GM18861 (cell line): ENCODE measurements around the gene CTDP1.

Experiments used
- ATAC-seq: cut with Tn5 transposase; IDR thresholded peaks from one replicate; pipeline ENCODE4 v1.9.1; 2021; ENCODE audit not compliant: unreplicated experiment

CTDP1 gene, protein sequence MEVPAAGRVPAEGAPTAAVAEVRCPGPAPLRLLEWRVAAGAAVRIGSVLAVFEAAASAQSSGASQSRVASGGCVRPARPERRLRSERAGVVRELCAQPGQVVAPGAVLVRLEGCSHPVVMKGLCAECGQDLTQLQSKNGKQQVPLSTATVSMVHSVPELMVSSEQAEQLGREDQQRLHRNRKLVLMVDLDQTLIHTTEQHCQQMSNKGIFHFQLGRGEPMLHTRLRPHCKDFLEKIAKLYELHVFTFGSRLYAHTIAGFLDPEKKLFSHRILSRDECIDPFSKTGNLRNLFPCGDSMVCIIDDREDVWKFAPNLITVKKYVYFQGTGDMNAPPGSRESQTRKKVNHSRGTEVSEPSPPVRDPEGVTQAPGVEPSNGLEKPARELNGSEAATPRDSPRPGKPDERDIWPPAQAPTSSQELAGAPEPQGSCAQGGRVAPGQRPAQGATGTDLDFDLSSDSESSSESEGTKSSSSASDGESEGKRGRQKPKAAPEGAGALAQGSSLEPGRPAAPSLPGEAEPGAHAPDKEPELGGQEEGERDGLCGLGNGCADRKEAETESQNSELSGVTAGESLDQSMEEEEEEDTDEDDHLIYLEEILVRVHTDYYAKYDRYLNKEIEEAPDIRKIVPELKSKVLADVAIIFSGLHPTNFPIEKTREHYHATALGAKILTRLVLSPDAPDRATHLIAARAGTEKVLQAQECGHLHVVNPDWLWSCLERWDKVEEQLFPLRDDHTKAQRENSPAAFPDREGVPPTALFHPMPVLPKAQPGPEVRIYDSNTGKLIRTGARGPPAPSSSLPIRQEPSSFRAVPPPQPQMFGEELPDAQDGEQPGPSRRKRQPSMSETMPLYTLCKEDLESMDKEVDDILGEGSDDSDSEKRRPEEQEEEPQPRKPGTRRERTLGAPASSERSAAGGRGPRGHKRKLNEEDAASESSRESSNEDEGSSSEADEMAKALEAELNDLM

DNA sequence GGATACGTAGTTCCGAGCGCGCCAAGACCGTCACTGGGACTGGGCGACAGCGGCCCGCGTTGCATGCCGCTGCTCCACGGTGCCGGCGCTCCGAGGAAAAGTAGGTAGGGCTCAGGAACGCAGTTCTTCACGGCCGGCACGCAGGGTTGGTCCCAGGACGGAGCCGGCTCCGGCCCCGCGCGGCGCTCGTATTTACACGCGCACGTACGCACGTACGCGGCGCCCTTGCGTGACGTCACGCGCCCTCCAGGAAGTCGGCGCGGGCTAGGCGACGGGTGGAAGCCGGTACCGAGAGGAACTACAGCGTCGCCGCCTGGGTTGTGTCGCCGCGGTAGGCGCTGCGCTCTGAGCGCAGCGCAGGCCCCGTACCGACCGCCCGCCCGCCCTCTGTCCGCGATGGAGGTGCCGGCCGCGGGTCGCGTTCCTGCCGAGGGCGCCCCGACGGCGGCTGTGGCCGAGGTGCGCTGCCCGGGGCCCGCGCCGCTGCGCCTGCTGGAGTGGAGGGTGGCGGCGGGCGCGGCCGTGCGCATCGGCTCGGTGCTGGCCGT is at the start of gene CTDP1:
Gene CTDP1, plus strand, starts transcription at position 252 of the 548 bp plus-strand sequence. Its CDS starts 145 bp downstream, at position 397.
- peak; percentile 48 for ATAC-seq

DNA sequence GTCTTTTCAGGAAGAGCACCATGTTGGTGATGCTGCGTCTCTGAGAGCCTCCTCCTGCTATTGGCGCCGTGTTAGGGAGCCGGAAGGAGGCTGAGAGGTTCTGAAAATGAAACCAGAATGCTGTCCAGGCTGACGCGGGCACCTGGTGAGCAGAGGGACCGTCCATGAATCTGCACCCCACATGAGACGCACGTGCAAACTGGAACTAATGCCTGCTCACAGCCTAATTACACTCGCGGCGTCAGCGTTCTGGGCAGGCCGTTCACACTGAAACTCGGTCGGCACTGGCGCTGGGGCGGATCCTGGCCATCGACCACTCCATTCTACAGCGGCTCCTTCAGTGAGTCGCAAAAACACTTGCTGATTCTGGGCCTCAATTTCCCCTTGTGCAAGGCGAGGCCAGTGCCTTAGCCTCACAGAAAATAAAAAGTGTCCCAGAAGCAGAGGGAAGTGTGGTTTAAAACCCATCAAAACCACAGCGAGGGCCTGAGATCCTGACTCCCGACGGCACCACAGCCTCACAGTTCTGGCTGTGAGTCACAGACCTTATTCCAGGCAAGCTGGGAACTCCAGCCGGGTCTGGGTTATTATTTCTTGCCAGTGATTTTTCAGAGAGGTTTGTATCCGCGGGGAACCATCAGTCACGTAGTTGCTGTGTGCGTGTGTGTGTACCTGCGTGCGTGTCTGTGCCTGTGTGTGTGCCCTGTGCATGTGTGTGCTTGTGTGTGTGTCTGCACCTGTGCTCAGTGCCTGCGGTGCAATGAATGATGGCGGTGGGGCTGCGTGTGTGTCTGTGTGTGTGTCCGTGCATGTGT is 49.1 kb upstream of the CTDP1 start:
- ATAC-seq, result no peak

DNA sequence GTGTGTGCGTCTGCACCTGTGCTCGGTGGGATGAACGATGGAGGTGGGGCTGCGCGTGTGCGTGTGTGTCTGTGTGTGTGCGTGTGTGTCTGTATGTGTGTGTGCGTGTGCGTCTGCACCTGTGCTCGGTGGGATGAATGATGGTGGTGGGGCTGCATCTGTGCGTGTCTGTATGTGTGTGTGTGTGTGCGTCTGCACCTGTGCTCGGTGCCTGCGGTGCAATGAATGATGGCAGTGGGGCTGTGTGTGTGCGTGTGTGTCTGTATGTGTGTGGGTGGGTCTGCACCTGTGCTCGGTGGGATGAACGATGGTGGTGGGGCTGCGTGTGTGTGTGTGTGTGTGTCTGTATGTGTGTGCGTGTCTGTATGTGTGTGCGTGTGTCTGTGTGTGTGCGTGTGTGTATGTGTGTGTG is 48.5 kb upstream of the CTDP1 start:
- no peak for ATAC-seq

DNA sequence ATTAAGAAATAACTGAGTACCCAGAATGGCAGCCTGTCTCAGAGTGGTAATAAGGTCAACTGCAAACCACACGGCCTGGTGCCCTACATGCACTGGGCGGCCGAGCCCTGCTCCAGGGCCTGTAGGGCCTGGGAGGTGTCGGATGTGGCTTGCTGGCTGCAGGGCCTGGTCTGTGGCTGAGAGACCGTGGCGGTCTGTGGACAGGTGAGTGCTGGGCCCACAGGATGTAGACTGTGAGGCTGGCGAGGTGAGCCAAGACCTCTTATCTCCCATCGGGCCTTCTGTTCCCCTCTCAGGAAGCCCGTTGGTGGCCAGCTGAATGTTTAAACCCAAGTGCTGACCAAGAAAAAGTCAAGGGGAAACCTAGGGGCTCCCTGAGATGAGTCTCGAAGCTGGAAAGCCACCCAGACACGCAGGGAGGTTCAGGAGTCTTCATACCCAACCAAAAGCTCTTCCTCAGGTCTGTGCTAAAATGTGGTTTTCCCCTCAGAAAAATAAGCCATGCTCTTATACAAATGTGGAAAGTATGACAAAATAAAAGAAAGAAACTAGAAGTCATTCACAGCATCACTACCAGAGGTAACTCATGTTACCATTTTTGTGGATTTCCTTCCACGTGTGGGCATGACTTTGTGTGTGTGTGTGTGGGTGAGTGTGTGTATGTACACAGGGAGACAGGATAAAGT is 47.7 kb upstream of the CTDP1 start:
- ATAC-seq, result no peak

DNA sequence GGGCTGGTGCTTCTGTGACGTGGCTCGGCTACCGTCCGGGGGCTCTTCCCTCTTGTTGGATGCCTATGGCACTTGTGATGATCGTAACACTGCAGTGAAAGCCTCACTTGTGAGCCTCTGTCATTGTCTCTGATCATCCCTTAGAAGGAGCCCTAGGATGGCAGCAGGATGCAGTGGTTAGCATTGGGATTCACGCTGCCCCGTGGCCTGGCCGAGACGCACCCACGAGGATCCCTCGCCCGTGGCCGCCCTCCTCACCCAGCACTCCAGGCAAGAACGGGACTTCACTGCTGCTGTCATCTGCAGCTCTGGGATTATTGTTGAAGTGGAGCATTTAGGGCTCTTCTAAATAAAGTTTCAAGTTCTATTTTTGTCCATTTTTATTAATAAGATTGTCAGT is 46.8 kb upstream of the CTDP1 start:
- ATAC-seq, result no peak

DNA sequence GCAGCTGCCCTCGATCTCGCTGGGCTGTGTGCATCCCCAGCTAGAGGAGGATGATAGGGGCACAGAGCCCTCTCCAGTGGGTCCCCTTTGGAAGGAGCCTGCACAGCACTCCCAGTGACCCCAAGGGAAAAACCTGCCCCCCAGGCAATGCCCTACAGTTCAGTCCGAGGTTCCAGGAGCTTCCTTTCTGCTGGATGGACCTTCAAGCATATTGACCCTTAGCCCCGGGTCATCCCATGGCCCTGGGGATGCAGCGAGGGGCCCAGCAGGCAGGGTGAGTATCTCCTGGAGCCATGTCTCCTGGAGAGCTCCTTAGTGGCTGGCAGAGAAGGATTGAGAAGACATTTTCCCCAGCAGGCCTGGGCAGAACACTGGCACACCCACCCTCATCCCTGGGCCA is 45.4 kb upstream of the CTDP1 start:
- ATAC-seq, result no peak

DNA sequence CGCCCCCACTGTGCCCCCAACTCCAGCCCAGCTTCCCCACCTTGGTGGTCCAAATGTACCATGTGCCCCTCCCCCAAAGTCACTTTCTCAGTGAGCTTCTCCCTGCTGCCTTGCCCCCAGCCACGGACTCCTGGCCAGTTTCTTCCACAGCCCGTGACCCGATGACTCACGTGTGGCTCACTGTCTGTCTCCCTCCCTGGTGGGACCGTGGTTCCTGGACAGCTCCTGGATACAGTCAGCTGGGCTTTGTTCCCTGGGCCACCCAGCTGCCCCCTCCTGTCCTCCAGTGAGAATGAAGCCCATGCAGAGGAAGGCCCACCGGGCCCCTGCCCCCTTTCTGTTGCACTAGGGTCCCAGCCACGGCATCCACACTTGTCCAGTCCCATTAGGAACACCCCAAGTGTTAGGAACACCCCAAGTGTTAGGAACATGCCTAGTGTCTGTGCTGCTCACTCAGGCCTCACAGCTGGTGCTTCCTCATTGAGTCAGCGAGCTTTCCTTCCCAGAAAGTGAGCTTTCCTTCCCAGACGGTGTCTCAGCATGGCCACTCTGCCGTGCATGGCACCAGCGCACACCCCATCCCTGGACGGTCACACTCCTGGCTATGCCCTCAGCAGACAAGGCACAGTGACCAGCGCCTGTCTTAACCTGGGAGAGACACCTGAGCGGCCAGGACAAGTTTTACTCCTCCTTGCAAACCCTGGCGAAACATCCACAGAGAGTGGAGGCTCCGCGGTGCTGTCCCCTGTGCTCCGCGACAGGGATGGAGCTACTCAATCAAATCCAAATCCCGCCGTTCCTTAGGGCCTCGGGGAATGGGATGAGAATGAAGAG is 44.8 kb upstream of the CTDP1 start:
- ATAC-seq, result no peak

DNA sequence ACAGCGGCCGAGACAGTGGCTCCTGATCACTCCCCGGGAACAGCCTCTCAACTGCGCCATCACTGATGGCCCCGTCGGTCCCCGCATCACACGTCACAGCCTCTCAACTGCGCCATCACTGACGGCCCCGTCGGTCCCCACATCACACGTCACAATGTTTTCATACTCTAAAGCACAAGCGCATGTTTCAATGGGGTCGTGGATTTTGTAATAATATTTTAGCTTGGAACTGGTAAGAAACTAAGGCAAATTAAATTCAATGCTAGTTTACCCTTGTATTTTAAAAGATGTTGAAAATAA is 44.2 kb upstream of the CTDP1 start:
- ATAC-seq, result no peak

DNA sequence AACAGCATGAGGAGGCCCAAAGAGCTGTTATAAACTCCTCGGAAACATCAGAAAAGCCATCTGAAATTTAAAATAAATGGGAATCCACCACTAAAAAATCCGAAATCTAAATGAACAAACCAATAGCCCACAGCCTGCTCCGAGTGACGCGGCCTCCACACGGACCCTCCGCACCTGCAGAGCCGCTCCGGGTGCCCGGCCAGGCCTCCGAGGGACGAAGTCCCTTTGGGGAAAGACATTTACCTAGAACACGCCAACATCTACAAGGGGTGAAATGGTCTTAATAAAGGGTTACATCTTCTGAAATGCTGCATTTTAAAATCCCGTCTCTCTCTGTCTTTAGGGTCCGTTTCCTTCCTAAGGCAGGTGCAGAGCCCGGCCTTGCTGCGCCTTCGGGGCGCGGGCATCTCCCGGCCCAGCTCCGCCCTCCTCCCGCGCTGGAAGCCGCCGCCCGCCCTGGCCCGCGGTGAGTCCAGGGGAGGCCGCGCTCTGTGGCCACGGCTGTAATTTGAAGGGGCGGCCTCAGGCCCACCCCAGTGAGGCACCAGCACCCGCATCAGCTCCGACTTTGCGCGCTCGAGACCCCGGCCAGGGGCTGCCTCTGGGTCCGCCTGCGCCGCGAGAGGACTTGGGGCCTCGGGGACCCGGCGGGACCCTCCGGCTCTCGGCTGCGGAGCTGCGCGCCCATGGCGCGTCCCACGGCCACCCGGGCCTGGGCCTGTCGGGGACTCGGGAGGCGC is 42.3 kb upstream of the CTDP1 start:
- no peak for ATAC-seq

DNA sequence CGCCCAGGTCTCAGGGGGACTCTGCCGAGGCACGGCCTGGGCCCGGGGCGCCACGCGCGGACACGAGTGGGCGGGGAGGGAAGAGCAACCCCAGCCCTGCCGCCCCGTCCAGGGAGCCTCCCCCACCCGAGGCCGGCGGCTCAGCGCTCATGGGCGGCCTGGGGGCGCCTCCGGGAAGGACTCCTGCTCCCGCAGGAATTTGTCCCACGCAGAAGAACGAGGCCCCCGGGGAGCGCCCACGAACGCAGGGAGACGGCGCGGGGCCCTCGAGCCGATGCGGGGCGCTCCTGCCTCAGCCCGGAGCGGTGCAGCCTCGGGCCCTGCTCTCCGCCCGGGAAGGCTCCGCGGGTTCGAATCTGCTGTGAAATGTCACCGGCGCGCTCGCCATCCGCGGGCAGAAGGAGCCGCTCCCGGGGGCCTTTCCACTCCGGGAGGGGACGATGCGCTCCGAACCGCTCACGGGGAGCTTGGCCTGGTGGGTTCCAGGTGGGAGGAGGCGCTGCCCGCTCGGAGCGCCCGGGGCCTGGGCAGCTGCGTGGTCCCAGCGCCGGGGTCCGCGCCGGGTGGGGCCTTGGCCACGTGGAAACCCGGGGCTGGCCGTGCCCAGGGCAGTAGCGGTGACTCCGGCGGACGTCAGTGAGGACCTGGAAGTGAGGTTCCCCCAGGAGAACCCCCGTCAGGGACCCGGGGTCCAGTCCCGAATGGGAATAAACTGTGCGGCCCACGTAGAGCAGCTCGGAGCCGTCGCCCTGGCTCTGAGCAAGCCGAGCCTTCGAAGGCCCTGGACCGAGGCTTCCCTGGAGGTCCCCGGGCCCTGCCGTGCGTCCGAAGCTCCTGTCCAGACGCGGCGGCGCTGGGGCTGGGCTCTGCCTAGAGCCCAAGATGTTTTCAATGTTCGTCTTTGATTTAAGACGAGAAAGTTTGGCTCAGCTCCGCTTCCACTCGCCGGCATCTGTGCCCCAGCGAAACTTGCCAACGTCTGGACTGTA is 41.4 kb upstream of the CTDP1 start:
- ATAC-seq, result no peak

DNA sequence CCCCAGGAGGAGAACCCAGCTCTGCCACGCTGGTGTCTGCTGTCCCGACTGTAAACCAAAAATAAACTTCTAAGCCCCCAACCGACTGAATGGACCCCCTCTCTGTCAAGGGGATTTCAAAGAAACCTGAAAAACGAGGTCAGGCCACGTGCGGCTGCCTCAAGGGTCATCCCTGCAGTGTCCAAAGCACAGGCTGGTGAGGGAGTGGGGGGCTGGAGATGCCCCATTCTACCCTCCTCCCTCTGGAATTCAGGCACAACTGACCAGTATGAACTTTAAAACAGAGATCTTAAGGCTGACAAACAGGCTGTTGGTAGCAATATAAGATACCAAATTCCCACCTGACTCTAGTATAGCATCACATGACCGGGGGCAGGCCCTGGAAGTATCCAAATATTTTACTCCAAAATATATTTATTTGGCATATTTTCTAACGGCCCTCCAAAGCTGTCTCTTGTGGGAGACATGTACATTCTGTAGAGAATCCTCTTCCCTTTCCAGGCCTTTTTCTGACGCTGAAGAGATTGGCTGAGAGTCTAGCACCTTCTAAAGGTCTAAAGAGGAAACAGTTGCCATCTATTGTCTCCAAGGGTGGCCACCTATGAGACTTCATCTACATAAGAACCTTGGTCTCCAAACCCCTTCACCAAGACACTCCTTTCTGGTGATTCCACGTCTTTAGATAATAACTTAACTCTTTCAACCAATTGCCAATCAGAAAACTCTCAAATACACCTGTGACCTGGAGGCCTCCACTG is 40.4 kb upstream of the CTDP1 start:
- ATAC-seq, result no peak

DNA sequence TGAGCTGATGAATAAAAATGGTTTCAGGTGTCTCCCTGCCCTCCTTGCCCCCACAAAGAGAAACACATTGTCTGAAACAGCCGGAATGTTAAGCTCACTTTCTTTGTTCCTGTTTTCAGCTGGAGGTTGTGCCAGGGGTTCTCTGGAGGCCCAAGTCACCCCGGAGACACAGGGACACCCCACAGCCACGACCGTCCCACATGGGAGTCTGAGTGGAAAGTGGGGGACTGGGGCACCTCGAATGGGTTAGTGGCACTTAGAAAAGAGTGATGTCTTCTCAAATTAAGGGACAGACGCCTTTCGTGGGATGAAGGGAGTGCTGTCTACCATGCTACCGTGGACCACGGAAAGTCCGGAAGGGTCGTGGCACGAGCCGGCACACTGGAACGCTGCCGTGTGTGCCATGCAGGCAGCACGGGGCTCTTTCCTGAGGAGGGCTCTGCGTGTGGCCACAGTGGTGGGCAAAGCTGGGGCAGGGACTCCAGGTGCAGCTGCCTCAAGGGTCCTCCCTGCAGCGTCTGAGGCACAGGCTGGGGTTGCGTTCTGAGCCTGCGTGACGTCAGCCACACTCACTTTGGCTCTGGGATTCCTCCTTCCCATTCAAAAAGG is 39.4 kb upstream of the CTDP1 start:
- no peak for ATAC-seq

DNA sequence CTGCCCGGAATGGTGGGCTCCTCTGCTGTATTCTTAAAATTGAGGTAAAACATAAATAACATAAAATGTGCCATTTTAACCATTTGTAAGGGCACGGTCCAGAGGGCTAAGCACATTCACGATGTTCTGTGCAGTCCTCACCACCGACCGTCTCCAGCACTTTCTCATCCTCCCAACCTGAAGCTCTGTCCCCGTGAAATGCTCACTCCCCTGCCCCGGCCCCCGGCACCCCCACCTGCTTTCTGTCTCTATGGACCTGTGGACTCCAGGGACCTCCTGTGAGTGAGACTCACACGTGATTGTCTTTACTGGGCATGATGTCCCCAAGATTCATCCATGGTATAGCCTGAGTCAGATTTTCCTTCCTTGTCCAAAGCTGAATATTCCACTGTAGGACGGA is 38.7 kb upstream of the CTDP1 start:
- no peak for ATAC-seq

DNA sequence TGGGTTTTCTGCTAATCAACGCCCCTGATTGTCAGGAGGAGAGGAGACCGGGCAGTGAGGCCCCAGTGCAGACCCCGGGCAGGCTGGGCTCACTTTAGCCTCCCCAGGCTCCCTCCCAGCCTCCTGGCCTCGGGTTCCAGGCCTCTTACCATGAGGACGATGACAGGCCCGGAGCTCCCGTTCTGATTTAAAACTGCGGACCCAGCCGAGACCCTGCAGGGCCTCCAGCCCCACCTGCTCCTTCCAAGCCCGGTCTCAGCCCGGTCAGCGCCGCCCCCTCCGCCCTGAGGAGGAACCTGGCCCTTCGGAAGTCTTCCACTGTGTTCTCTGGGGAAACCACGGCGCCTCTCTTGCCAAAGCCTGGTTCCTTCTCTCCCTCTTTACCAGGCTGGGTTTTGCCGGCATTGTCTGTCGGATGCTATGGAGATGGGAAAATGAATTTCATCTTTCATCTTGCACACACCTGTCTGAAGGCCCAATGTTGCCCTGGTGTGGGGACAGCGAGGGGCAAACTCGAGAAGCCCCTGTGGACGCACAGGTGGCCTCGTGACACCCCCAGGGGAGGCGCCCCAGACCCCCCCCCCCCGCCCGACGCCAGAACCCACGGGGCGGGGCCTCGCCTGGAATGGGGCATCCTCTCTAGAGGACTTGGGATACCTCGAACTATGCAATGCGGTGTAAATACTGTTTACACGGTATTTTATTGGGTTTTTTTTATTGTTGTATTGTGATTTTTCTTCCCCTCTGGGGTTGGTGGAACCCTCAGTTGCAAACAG is 37.7 kb upstream of the CTDP1 start:
- no peak for ATAC-seq

DNA sequence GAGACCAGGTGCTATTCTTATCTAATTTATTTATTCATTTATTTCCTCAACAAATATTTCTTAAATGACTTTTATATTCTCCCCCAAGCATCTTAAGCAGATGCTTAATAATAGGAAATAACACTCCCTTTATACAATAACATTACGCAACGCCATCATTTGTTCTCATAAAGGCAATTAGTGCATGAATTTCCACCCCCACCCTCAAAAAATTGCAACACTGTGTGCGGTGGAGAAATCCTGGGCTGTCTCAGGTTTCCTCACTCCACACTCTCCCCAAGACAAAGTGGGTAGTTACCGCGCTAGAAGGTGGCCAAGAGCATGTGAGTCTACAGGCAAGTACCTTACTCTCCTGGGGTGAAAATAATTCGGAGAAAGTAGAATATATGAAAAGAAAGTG is 37.0 kb upstream of the CTDP1 start:
- no peak for ATAC-seq
